GM23338 (cell line): ENCODE results near the gene SYNE1. TPM values are rescaled to one million over a fixed set of nuclear protein-coding genes. Genes with fewer than 3 reads are reported as not detected.

Experiments used
- ATAC-seq: fragments of 200-7000 bp; cut with Tn5 transposase; 3 replicates; pipeline ENCODE4 v1.9.1; 2020
- DNase-seq: peaks from one replicate; pipeline ENCODE4 v3.0.0-alpha.2; 2015; ENCODE audit warnings: low spot score
- H2AFZ ChIP-seq: fragments of 200-600 bp; sonication (generic); 2 replicates; pipeline ENCODE4 v1.8.0; 2016; ENCODE audit warnings: antibody characterized with exemption, mild to moderate bottlenecking, moderate library complexity
- H3F3A ChIP-seq: fragments of 200-600 bp; sonication (generic); replicated peaks from 2 replicates; pipeline ENCODE4 v1.8.0; 2017; ENCODE audit warnings: antibody characterized with exemption, mixed run types, low read depth
- H3K27ac ChIP-seq: fragments of 200-600 bp; sonication (generic); 2 replicates; pipeline ENCODE4 v1.6.1; 2016; ENCODE audit warnings: low read depth
- H3K27me3 ChIP-seq: fragments of 200-600 bp; sonication (generic); 2 replicates; pipeline ENCODE4 v1.8.0; 2016; ENCODE audit warnings: mild to moderate bottlenecking, mixed run types, moderate library complexity; ENCODE audit not compliant: insufficient read depth
- H3K36me3 ChIP-seq: fragments of 200-600 bp; sonication (generic); 2 replicates; pipeline ENCODE4 v1.8.0; 2016; ENCODE audit warnings: mild to moderate bottlenecking; ENCODE audit not compliant: insufficient read depth
- H3K4me1 ChIP-seq: fragments of 200-600 bp; sonication (generic); 2 replicates; pipeline ENCODE4 v1.8.0; 2016; ENCODE audit warnings: mild to moderate bottlenecking, moderate library complexity; ENCODE audit not compliant: insufficient read depth
- H3K4me2 ChIP-seq: fragments of 200-600 bp; sonication (generic); 2 replicates; pipeline ENCODE4 v1.7.1; 2017; ENCODE audit warnings: mixed run types
- H3K4me3 ChIP-seq: fragments of 200-600 bp; sonication (generic); 2 replicates; pipeline ENCODE4 v1.6.1; 2016; ENCODE audit warnings: mixed run types
- H3K79me2 ChIP-seq: fragments of 200-600 bp; sonication (generic); replicated peaks from 2 replicates; pipeline ENCODE4 v1.8.0; 2017; ENCODE audit warnings: mild to moderate bottlenecking; ENCODE audit not compliant: insufficient read depth
- H3K9me2 ChIP-seq: fragments of 200-600 bp; sonication (generic); 2 replicates; pipeline ENCODE4 v1.8.0; 2017; ENCODE audit not compliant: insufficient read depth
- H4K20me1 ChIP-seq: fragments of 200-600 bp; sonication (generic); replicated peaks from 2 replicates; pipeline ENCODE4 v1.8.0; 2017; ENCODE audit warnings: mild to moderate bottlenecking; ENCODE audit not compliant: insufficient read depth
- H3K27ac Mint-ChIP-seq: 2 replicates; pipeline ENCODE4 v1.8.0; 2020; ENCODE audit warnings: inconsistent platforms, mild to moderate bottlenecking, moderate library complexity, mixed read lengths
- H3K27me3 Mint-ChIP-seq: 3 replicates; pipeline ENCODE4 v1.8.0; 2022; ENCODE audit warnings: low read depth, mild to moderate bottlenecking, moderate library complexity, mixed read lengths, inconsistent platforms; ENCODE audit not compliant: insufficient read depth, poor library complexity
- H3K36me3 Mint-ChIP-seq: 3 replicates; pipeline ENCODE4 v1.8.0; 2021; ENCODE audit warnings: low read depth, mild to moderate bottlenecking, inconsistent platforms, moderate library complexity, mixed read lengths
- H3K4me1 Mint-ChIP-seq: 3 replicates; pipeline ENCODE4 v1.8.0; 2020; ENCODE audit warnings: mild to moderate bottlenecking, inconsistent platforms, mixed read lengths
- H3K4me3 Mint-ChIP-seq: 3 replicates; pipeline ENCODE4 v1.8.0; 2021; ENCODE audit warnings: moderate library complexity, mild to moderate bottlenecking, inconsistent platforms, mixed read lengths
- H3K9me3 Mint-ChIP-seq: 3 replicates; pipeline ENCODE4 v1.8.0; 2020; ENCODE audit warnings: moderate library complexity, mild to moderate bottlenecking, inconsistent platforms, mixed read lengths
- CREB1 ChIP-seq: fragments of 250-450 bp; sonication (Bioruptor Pico); IDR thresholded peaks from 2 replicates; pipeline ENCODE4 v1.5.0; 2020; ENCODE audit warnings: low read depth, mild to moderate bottlenecking, moderate library complexity
- EZH2 ChIP-seq: fragments of 200-600 bp; sonication (generic); IDR thresholded peaks from one replicate; pipeline ENCODE4 v1.8.0; 2017; ENCODE audit warnings: antibody characterized with exemption, mild to moderate bottlenecking, low read depth; ENCODE audit not compliant: unreplicated experiment
- EZH2phosphoT487 ChIP-seq: fragments of 200-600 bp; sonication (generic); IDR thresholded peaks from one replicate; pipeline ENCODE4 v1.8.1; 2018; ENCODE audit warnings: antibody characterized with exemption; ENCODE audit not compliant: unreplicated experiment
- JUNB ChIP-seq: IDR thresholded peaks from one replicate; pipeline ENCODE4 v1.6.1; 2016; ENCODE audit warnings: antibody characterized with exemption; ENCODE audit not compliant: unreplicated experiment
- NANOG ChIP-seq: IDR thresholded peaks from 2 replicates; pipeline ENCODE4 v1.6.1; 2016; ENCODE audit warnings: antibody characterized with exemption, borderline replicate concordance
- POLR2AphosphoS5 ChIP-seq: IDR thresholded peaks from 2 replicates; pipeline ENCODE4 v1.6.1; 2016; ENCODE audit warnings: antibody characterized with exemption, low read depth
- STAT1 ChIP-seq: IDR thresholded peaks from one replicate; pipeline ENCODE4 v1.6.1; 2016; ENCODE audit warnings: antibody characterized with exemption; ENCODE audit not compliant: unreplicated experiment
- ZNF114 ChIP-seq: fragments of 250-450 bp; sonication (Bioruptor Pico); IDR thresholded peaks from 2 replicates; pipeline ENCODE4 v1.5.0; 2020; ENCODE audit warnings: mild to moderate bottlenecking, moderate library complexity
- ZNF331 ChIP-seq: fragments of 250-450 bp; sonication (Bioruptor Pico); IDR thresholded peaks from 2 replicates; pipeline ENCODE4 v1.5.0; 2020; ENCODE audit warnings: low read depth, mild to moderate bottlenecking, moderate library complexity
- polyA plus RNA-seq: library from polyadenylated mRNA; unstranded; fragments of >200 nt; fragmentation: Nextera tagmentation; extraction: Ambion mirVana; gene quantifications from 2 replicates; pipeline ENCODE4 v1.2.1, GENCODE V29; 2016
- total RNA-seq: library from RNA; depleted of rRNA; stranded (reverse); fragments of >200 nt; shearing (Covaris generic); gene quantifications from 2 replicates; pipeline ENCODE4 v1.2.3, GENCODE V29; 2014
- TF ChIP-seq, protein P1 (sequence below), 2 experiments: fragments of 200-600 bp in 1 of 2; sonication (generic) in 1 of 2; conservative IDR thresholded peaks; 2 replicates each; pipeline versions ENCODE4 v1.5.1 to v1.6.1; 2016 to 2017; ENCODE audit warnings: antibody characterized with exemption in 2 of 2, low read depth in 2 of 2, mild to moderate bottlenecking in 2 of 2, moderate library complexity in 1 of 2
- TF ChIP-seq, protein P2 (sequence below): fragments of 250-450 bp; sonication (Bioruptor Pico); IDR thresholded peaks from 2 replicates; pipeline ENCODE4 v1.5.0; 2020; ENCODE audit warnings: mild to moderate bottlenecking, moderate library complexity
- TF ChIP-seq, protein P3 (sequence below): IDR thresholded peaks from one replicate; pipeline ENCODE4 v1.6.1; 2018; ENCODE audit warnings: antibody characterized with exemption; ENCODE audit not compliant: unreplicated experiment
- TF ChIP-seq, protein P4 (sequence below): IDR thresholded peaks from 2 replicates; pipeline ENCODE4 v1.6.1; 2016; ENCODE audit warnings: antibody characterized with exemption

SYNE1 gene
- total and polyA plus RNA-seq, 2 experiments from 2014 or later = 3.9 to 13.6 TPM

DNA sequence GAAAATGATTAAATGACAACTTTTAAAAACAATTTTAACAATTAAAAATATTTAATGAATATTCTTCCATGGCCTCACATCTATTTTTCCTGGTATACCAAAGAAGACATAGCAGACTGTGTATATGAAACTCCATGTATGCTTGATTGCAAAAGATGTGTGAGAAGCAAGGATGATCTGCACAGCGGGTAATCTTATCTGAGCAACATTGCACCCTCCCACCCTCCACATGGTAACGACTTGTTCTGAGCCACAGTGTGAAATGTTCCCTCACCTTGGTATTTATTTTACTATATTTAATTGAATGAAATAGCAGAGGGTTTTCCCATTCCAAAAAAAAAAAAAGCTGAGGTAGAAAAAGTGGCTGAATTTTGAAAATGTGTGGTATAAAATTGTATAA is 204.4 kb downstream of the SYNE1 start:
- no peaks in the 10 kb centered on the region for H3K4me1 Mint-ChIP-seq
- no peaks in the 10 kb centered on the region for H3K36me3 ChIP-seq
- no peak overlapping the region for H3K27ac ChIP-seq
- no peak overlapping the region for H3K4me3 ChIP-seq
- H3F3A ChIP-seq = no peaks in the 10 kb centered on the region
- H3K9me3 Mint-ChIP-seq = no peaks in the 10 kb centered on the region
- no peaks in the 10 kb centered on the region for H3K79me2 ChIP-seq
- DNase-seq (no peak), ATAC-seq (no peak)
- no peaks in the 10 kb centered on the region for H3K4me1 ChIP-seq
- no peaks in the 10 kb centered on the region for H3K9me2 ChIP-seq
- no peak for TF ChIP-seq EZH2
- TF ChIP-seq CREB1 = no peak
- no peak for TF ChIP-seq EZH2phosphoT487
- TF ChIP-seq JUNB = no peak
- no peak for TF ChIP-seq POLR2AphosphoS5
- TF ChIP-seq ZNF331 (CRISPR knock-in tag) = no peak
- no peak for TF ChIP-seq ZNF114
- TF ChIP-seq, protein P1, sequence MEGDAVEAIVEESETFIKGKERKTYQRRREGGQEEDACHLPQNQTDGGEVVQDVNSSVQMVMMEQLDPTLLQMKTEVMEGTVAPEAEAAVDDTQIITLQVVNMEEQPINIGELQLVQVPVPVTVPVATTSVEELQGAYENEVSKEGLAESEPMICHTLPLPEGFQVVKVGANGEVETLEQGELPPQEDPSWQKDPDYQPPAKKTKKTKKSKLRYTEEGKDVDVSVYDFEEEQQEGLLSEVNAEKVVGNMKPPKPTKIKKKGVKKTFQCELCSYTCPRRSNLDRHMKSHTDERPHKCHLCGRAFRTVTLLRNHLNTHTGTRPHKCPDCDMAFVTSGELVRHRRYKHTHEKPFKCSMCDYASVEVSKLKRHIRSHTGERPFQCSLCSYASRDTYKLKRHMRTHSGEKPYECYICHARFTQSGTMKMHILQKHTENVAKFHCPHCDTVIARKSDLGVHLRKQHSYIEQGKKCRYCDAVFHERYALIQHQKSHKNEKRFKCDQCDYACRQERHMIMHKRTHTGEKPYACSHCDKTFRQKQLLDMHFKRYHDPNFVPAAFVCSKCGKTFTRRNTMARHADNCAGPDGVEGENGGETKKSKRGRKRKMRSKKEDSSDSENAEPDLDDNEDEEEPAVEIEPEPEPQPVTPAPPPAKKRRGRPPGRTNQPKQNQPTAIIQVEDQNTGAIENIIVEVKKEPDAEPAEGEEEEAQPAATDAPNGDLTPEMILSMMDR (conservative IDR thresholded peaks at IDR 0.05; ENCODE audit: low read depth in 2 of 2) = no peak
- TF ChIP-seq, protein P2, sequence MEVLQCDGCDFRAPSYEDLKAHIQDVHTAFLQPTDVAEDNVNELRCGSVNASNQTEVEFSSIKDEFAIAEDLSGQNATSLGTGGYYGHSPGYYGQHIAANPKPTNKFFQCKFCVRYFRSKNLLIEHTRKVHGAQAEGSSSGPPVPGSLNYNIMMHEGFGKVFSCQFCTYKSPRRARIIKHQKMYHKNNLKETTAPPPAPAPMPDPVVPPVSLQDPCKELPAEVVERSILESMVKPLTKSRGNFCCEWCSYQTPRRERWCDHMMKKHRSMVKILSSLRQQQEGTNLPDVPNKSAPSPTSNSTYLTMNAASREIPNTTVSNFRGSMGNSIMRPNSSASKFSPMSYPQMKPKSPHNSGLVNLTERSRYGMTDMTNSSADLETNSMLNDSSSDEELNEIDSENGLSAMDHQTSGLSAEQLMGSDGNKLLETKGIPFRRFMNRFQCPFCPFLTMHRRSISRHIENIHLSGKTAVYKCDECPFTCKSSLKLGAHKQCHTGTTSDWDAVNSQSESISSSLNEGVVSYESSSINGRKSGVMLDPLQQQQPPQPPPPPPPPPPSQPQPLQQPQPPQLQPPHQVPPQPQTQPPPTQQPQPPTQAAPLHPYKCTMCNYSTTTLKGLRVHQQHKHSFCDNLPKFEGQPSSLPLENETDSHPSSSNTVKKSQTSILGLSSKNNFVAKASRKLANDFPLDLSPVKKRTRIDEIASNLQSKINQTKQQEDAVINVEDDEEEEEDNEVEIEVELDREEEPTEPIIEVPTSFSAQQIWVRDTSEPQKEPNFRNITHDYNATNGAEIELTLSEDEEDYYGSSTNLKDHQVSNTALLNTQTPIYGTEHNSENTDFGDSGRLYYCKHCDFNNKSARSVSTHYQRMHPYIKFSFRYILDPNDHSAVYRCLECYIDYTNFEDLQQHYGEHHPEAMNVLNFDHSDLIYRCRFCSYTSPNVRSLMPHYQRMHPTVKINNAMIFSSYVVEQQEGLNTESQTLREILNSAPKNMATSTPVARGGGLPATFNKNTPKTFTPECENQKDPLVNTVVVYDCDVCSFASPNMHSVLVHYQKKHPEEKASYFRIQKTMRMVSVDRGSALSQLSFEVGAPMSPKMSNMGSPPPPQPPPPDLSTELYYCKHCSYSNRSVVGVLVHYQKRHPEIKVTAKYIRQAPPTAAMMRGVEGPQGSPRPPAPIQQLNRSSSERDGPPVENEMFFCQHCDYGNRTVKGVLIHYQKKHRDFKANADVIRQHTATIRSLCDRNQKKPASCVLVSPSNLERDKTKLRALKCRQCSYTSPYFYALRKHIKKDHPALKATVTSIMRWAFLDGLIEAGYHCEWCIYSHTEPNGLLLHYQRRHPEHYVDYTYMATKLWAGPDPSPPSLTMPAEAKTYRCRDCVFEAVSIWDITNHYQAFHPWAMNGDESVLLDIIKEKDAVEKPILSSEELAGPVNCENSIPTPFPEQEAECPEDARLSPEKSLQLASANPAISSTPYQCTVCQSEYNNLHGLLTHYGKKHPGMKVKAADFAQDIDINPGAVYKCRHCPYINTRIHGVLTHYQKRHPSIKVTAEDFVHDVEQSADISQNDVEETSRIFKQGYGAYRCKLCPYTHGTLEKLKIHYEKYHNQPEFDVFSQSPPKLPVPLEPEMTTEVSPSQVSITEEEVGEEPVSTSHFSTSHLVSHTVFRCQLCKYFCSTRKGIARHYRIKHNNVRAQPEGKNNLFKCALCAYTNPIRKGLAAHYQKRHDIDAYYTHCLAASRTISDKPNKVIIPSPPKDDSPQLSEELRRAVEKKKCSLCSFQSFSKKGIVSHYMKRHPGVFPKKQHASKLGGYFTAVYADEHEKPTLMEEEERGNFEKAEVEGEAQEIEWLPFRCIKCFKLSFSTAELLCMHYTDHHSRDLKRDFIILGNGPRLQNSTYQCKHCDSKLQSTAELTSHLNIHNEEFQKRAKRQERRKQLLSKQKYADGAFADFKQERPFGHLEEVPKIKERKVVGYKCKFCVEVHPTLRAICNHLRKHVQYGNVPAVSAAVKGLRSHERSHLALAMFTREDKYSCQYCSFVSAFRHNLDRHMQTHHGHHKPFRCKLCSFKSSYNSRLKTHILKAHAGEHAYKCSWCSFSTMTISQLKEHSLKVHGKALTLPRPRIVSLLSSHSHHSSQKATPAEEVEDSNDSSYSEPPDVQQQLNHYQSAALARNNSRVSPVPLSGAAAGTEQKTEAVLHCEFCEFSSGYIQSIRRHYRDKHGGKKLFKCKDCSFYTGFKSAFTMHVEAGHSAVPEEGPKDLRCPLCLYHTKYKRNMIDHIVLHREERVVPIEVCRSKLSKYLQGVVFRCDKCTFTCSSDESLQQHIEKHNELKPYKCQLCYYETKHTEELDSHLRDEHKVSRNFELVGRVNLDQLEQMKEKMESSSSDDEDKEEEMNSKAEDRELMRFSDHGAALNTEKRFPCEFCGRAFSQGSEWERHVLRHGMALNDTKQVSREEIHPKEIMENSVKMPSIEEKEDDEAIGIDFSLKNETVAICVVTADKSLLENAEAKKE (CRISPR knock-in tag) = no peak
- no peak for TF ChIP-seq STAT1
- TF ChIP-seq, protein P3, sequence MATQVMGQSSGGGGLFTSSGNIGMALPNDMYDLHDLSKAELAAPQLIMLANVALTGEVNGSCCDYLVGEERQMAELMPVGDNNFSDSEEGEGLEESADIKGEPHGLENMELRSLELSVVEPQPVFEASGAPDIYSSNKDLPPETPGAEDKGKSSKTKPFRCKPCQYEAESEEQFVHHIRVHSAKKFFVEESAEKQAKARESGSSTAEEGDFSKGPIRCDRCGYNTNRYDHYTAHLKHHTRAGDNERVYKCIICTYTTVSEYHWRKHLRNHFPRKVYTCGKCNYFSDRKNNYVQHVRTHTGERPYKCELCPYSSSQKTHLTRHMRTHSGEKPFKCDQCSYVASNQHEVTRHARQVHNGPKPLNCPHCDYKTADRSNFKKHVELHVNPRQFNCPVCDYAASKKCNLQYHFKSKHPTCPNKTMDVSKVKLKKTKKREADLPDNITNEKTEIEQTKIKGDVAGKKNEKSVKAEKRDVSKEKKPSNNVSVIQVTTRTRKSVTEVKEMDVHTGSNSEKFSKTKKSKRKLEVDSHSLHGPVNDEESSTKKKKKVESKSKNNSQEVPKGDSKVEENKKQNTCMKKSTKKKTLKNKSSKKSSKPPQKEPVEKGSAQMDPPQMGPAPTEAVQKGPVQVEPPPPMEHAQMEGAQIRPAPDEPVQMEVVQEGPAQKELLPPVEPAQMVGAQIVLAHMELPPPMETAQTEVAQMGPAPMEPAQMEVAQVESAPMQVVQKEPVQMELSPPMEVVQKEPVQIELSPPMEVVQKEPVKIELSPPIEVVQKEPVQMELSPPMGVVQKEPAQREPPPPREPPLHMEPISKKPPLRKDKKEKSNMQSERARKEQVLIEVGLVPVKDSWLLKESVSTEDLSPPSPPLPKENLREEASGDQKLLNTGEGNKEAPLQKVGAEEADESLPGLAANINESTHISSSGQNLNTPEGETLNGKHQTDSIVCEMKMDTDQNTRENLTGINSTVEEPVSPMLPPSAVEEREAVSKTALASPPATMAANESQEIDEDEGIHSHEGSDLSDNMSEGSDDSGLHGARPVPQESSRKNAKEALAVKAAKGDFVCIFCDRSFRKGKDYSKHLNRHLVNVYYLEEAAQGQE = no peak
- TF ChIP-seq, protein P4, sequence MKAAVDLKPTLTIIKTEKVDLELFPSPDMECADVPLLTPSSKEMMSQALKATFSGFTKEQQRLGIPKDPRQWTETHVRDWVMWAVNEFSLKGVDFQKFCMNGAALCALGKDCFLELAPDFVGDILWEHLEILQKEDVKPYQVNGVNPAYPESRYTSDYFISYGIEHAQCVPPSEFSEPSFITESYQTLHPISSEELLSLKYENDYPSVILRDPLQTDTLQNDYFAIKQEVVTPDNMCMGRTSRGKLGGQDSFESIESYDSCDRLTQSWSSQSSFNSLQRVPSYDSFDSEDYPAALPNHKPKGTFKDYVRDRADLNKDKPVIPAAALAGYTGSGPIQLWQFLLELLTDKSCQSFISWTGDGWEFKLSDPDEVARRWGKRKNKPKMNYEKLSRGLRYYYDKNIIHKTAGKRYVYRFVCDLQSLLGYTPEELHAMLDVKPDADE = no peak
- no peak for TF ChIP-seq NANOG
- no peaks in the 10 kb centered on the region for H3K27me3 ChIP-seq
- no peak overlapping the region for H3K4me2 ChIP-seq
- H3K36me3 Mint-ChIP-seq = no peaks in the 10 kb centered on the region
- H3K27me3 Mint-ChIP-seq = peaks cover 2% of the 10 kb centered on the region
- no peaks in the 10 kb centered on the region for H4K20me1 ChIP-seq
- H2AFZ ChIP-seq = no peak overlapping the region
- H3K27ac Mint-ChIP-seq = no peak overlapping the region
- no peak overlapping the region for H3K4me3 Mint-ChIP-seq
